UCSD-AML1 (cell line): ENCODE data around the gene TCAIM.
"Not testable (repeated sequence)": the region's sequence is repeated elsewhere in the genome, so short reads cannot be mapped to it uniquely, and the experiment has no call there.

ENCODE experiments used
- DNase-seq: peaks from one replicate; lab custom pipeline; 2025; ENCODE audit not compliant: unreplicated experiment; lab: John Stamatoyannopoulos, UW

TCAIM gene

GRCh38 chr3:44343421-44343820 lies 4.9 kb downstream of the TCAIM start:
- no peak for DNase-seq

DNA sequence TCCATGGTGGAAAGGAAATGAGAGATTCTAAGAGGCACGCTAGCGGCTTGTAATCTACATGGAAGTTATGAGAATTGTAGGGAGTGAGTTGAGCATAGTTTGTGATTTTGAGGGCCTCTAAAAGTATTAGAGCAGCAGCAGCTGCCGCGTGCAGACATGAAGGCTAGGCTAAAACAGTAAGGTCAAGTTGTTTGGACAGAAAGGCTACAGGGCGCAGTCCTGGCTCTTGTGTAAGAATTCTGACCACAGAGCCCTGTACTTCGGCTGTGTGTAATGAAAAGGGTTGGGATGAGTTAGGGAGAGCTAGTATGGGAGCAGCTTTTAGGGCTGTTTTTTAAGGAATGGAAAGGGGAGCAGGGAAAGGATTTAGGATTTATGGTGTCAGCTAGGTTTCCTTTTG lies 8.0 kb downstream of the TCAIM start:
- not testable (repeated sequence) for DNase-seq

- DNase-seq = no peak
These were observed 10.4 kb downstream of the TCAIM start for GRCh38 chr3:44348993-44349392.

DNA sequence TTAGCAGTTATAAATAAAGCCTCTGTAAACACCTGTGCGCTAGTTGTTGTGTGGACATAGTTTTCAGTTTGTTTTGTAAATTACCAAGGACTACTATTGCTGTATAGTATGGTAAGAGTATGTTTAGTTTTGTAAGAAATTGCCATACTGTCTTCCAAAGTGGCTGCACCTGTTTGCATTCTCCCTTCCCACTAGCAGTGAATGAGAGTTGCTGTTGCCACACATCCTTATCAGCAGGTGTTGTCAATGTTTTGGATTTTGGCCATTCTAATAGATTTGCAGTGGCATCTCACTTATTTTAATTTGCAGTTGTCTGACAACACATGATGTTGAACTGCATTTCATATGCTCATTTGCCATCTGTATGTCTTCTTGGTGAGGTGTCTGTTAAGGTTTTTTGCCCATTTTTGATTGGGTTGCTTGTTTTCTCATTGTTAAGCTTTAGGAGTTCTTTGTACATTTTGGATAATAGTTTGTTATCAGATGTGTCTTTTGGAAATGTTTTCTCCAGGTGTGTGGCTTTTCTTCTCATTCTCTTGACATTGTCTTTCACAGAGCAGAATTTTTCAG lies 14.9 kb downstream of the TCAIM start:
- DNase-seq = no peak

DNA sequence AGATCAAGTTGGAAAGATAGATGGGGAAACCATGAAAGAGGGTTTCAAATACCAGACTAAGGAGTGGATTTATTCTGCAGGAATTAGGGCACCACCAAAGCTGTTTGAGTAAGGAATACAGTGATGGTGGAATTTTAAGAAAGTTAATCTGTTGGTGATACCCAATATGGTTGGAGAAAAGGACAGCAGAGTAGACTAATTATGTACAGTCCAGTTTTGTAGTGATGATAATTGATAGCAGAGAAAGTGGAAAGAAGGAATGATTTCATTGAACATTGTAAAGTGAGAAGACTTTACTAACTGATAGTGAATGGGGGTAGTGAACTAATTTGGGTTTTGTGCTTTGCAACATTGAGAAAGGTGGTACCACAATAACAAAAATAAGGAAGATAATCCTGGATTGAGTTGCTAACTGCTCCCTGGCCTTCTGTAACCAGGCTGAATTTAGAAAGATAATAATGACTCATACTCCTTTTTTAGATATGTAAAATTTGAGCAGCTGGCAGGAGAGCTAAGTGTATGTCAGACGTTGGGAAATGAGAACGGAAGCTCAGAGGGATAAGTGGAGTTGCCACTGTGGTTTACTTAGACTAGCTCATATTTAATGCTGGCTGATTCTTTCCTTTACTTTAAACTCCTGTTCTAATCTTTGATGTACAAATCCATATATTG lies 16.9 kb downstream of the TCAIM start:
- no peak for DNase-seq

DNA sequence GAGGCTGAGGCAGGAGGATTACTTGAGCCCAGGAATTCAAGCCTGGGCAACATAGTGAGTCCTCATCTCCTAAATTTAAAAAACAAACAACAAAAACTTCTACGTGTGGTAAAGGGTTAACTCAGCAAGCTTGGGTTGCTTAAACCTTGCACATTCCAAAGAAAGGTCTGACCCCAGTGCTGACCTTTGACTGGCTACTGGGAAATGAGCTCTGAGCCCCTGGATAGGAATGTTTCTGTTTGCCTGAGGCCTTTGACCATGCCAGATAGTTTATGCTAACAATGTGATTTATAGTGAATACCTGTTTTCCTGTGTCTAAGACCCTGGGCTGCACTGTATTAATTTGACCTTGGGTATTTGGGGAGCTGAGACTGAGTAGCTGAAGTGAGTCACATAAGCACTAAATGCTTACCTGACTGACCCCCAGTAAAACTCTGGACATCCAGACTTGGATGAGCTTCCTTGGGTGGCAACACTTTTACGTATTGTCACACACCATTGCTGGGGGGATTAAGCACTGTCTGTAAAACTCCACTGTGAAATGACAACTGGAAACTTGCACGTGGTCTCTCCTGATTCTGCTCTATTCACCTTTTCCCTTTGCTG lies 20.7 kb downstream of the TCAIM start:
- no peak for DNase-seq

DNA sequence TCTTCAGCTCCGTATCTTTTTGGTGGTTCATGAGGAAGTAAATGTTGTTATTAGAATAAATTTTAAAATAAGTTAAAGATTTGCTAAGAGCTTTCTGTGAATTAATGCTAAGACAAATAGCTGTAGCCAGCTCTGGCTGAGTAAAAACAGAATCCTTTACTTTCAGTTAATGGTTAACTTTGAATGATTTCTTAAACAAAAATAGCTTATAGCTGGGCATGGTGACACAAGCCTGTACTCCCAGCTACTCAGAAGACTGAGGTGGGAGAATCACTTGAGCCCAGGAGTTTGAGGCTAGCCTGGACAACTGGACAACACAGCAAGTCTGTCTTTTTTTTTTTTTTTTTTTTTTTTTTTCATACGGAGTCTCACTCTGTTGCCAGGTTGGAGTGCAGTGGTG lies 25.0 kb downstream of the TCAIM start:
- DNase-seq = no peak

DNA sequence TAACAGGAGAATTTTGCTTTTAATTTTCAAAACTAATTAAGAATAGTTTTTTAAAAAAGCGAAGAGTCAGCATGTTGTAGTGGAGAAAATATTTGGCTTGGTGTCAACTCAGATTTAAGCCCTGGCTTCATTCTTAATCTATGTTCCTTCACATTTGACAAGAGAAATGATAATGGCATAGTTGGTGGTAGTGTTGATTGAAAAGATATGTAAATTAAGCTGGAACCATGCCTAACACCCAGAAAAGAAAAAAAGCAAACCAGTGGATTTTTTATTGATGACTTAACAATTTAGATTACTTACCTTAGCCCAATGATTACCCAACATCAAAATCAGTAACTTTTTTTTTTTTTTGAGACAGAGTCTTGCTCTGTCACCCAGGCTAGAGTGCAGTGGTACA lies 27.4 kb downstream of the TCAIM start:
- no peak for DNase-seq

- no peak for DNase-seq
These were observed 36.9 kb downstream of the TCAIM start for GRCh38 chr3:44375450-44375849.

- no peak for DNase-seq
These were observed 48.8 kb downstream of the TCAIM start for GRCh38 chr3:44387404-44387803.

DNA sequence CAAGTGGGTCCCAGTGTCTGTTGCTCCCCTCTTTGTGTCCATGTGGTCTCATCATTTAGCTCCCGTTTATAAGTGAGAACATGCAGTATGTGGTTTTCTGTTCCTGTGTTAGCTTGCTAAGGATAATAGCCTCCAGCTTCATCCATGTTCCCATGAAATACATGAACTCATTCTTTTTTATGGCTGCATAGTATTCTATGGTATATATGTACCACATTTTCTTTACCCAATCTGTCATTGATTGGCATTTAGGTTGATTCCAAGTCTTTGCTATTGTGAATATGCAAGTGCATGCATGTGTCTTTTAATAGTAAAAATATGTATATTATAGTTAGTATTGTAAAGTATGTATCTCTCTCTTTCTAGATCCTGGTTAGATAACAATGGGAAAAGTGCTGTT lies 53.9 kb downstream of the TCAIM start:
- no peak for DNase-seq

GRCh38 chr3:44395714-44396113 lies 57.1 kb downstream of the TCAIM start:
- DNase-seq = no peak

DNA sequence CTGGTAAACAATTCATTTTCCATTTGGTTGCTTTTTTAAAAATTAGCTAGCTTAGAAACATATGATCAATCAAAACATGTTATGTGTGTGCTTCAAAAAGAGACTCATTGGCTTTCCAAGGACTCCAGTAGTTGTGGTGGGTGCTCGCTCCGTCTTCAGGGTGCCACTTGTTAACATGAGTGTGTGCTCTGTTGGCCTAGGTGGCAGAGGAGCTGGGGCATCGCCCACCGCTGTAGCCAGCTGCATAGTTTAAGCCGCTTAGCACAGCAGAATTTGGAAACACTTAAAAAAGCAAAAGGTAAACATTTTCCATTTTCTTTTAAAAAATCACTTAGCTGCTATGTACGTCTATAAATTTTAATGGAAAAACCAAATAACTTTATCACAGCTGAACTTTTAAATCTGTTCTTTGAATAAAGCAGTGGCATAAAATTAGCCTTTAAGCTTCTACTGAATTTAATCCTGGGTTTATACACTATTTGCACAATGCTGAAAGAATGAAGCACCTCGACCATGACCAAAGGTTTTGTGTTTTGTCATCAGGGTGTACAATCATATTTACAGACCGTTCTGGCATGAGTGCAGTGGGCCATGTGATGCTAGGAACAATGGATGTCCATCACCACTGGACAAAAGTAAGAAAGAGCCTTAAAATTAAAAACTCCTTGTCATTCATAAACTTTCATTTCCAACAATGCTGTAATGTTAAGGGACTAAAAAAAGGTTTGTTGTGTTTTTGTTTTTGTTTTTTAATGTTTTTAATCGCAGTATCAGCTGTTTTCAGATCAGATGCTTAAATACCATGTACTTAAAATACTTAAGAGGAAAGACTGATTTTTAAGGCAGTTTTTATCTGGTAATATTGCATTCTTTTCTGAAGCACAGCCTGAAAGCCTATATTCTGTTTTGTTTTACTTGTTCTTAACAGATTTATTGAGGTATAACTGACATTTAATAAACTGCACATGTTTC lies 57.9 kb downstream of the TCAIM start:
- no peak for DNase-seq

GRCh38 chr3:44398271-44398670 lies 59.7 kb downstream of the TCAIM start:
- not testable (repeated sequence) for DNase-seq

GRCh38 chr3:44398853-44399252 lies 60.3 kb downstream of the TCAIM start:
- no peak for DNase-seq

- no peak for DNase-seq
These were observed 62.2 kb downstream of the TCAIM start for GRCh38 chr3:44400771-44401170.

DNA sequence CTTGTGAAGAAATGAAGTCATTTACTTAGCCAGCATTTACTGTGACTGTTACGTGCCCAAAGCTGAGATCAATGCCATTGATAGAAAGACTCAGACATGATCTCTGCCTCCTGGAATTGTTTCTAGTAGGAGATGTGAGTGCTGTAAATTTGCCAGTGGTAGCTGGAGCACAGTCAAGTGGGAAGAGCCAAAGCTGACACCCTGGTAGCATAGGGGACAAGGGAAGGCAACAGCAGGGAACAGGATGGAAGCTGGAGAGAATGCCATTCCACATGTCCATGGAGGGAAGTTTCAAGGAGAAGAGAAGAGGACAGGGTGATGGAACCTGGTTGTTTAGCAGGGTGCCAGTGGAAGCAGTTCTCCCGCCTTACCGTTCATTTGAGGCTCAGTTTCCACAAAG lies 64.0 kb downstream of the TCAIM start:
- DNase-seq = no peak

DNA sequence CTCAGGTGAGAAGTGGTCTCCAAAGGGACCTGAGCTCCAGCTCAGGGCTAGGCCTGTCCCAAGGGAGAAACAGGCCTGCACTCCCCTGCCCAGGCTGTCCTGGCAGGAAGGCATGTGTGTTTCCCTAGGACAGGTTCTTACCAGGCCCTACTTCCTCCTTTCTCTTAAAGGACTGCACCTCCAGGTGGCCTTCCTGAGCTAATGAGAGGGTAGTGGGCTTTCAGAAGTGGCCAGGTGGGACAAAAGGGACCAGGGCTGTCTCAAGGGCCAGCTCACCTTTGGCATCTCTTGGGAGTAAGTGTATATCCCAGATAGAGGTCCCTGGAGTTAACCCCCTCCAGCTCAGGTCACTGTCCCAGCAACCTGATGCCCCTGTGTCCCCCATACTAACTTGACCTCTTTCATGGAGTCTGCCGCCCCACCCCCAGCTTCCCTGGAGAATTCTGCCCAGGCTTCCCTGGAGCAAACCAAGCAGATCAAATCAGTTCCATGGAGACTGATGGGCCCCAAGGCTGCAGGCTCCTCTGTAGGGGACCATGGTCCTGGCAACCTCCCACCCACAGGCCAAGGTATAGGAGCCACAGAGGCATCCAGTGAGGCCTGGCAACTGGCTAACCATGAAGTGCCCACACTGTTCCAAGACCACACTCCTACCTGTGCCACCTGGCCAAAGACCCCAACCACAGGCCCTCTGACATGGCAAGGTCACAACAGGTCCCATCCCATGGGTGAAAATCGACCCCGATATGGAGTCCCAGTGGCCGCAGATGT lies 71.3 kb downstream of the TCAIM start:
- DNase-seq = no peak

- DNase-seq = no peak
These were observed 72.6 kb downstream of the TCAIM start for GRCh38 chr3:44411031-44411645.

DNA sequence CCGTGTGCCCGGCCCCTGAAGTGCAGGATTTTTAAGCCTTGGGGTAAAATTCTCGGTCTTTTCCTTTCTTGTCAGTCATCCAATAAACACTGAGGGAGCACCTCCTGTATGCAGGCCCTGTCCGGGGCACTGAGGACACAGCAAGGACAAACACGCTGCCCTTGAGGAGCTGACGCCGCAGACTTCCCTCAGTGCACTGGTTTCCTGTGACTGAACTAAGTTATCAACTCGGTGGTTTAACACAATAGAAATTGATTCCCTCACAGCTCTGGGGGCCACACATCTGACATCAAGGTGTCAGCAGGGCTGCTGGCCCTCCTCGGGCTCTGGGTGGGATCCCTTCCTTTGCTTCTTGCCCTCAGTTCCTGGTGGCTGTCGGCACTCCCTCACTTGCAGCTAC lies 73.8 kb downstream of the TCAIM start:
- DNase-seq = no peak
